Vagina (tissue), 2 donors: ENCODE results near the gene ARL3. TPM values are rescaled to one million over a fixed set of nuclear protein-coding genes. Genes with fewer than 3 reads are reported as not detected.

ENCODE experiments used
- DNase-seq, 2 donors: peaks; one replicate each; pipeline ENCODE4 v3.0.0-alpha.2; 2017; ENCODE audit errors: extremely low spot score in 2 of 2
- H3K27ac ChIP-seq: fragments of 200-600 bp; sonication (generic); one replicate; pipeline ENCODE4 v1.5.1; 2019
- H3K27me3 ChIP-seq: fragments of 200-600 bp; sonication (generic); one replicate; pipeline ENCODE4 v1.5.1; 2019
- H3K36me3 ChIP-seq, 2 donors: fragments of 200-600 bp; sonication (generic); one replicate each; pipeline ENCODE4 v1.5.1; 2017 to 2019
- H3K4me1 ChIP-seq: fragments of 200-600 bp; sonication (generic); one replicate; pipeline ENCODE4 v1.5.1; 2019
- H3K4me3 ChIP-seq, 2 donors: fragments of 200-600 bp; sonication (generic); 1 replicate in 1 of 2; 2 replicates in 1 of 2; pipeline ENCODE4 v1.5.1; 2016 to 2019
- H3K9me3 ChIP-seq: fragments of 200-600 bp; sonication (generic); one replicate; pipeline ENCODE4 v1.5.1; 2019
- POLR2A ChIP-seq, 2 donors: fragments of 450-650 bp; IDR thresholded peaks; one replicate each; pipeline ENCODE4 v1.6.1; 2017; ENCODE audit warnings: antibody characterized with exemption in 2 of 2, mild to moderate bottlenecking in 2 of 2, moderate library complexity in 2 of 2
- POLR2AphosphoS5 ChIP-seq, 2 donors: sonication (generic); formaldehyde crosslinking; IDR thresholded peaks; one replicate each; pipeline ENCODE4 v1.9.0; 2017; ENCODE audit warnings: antibody characterized with exemption in 2 of 2, mild to moderate bottlenecking in 2 of 2, low read depth in 1 of 2; ENCODE audit not compliant: insufficient read depth in 1 of 2
- intact Hi-C: fragments of 100-400 bp; cut with DNase I; formaldehyde crosslinking; loops from one replicate; pipeline ENCODE4 v1.15.1; 2023
- total RNA-seq: library from RNA; depleted of rRNA; stranded (reverse); fragments of >200 nt; gene quantifications from one replicate; pipeline ENCODE4 v1.2.3, GENCODE V29; 2016
- TF ChIP-seq, protein P1 (sequence below), 3 experiments: fragments of 450-650 bp in 2 of 3; fragments of 200-600 bp in 1 of 3; sonication (generic) in 1 of 3; IDR thresholded peaks; one replicate each; pipeline ENCODE4 v1.5.1; 2017 to 2019; ENCODE audit warnings: antibody characterized with exemption in 3 of 3, mild to moderate bottlenecking in 2 of 3, moderate library complexity in 2 of 3

Gene ARL3, protein sequence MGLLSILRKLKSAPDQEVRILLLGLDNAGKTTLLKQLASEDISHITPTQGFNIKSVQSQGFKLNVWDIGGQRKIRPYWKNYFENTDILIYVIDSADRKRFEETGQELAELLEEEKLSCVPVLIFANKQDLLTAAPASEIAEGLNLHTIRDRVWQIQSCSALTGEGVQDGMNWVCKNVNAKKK
- 7.4 TPM for total RNA-seq

DNA sequence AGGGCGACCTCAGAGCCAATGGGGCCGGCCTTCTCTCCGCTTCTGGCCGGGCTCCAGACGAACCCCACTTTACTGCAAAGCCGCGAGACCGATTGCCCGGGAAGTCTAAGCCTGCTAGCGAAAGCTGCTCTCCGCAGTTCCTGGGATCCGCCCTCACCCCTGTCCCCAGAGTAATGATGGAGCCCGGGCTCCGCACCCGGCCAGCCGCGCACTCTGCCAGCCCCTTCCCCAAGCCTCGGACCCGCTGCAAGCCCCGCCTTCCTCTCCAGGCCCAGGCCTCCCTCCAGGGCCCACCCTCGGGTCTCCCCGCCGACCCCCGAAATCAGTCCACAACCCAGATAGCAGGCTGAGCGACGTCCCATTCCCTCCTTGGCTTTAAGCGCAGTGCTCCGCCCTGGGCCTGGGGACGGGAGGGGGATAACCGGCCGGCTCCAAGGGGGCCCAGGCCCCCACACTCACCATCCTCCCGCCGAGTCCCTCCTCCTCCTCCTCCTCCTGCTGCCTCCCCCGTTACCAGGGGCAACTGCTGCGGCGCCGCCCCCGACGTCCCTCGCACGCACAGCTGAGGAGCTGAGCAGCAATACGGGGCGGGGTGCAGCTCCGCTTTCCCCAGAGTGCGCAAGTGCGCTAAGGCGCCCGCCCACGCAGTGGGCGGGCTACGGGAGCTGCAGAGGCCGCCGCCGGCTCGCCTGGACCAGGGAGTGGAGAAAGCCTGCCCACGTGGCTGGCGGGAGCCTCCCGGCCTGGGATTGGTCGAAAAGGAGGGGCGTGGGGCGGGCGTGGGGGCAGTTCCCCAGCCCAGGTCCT, at the start of gene ARL3:
ARL3 (minus strand) TSS at position 584 of the 807 bp plus-strand sequence; CDS start at position 462, 122 bp downstream.
- TF ChIP-seq POLR2A (IDR thresholded peaks at IDR 0.05) (peak in 1 of 2 donors; percentile 66), POLR2AphosphoS5 (IDR thresholded peaks at IDR 0.05; ENCODE audit: insufficient read depth in 1 of 2, low read depth in 1 of 2) (peak; percentile 93 to 96)
- TF ChIP-seq, protein P1, sequence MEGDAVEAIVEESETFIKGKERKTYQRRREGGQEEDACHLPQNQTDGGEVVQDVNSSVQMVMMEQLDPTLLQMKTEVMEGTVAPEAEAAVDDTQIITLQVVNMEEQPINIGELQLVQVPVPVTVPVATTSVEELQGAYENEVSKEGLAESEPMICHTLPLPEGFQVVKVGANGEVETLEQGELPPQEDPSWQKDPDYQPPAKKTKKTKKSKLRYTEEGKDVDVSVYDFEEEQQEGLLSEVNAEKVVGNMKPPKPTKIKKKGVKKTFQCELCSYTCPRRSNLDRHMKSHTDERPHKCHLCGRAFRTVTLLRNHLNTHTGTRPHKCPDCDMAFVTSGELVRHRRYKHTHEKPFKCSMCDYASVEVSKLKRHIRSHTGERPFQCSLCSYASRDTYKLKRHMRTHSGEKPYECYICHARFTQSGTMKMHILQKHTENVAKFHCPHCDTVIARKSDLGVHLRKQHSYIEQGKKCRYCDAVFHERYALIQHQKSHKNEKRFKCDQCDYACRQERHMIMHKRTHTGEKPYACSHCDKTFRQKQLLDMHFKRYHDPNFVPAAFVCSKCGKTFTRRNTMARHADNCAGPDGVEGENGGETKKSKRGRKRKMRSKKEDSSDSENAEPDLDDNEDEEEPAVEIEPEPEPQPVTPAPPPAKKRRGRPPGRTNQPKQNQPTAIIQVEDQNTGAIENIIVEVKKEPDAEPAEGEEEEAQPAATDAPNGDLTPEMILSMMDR (IDR thresholded peaks at IDR 0.05), result peak in 2 of 3 experiments; percentile 22 to 49
- intact Hi-C loops, result loop anchor here (2.0 kb wide), 1 partner anchor 67 kb away; no protein-coding TSS in a partner anchor
- H3K36me3 ChIP-seq, result no peaks in the 10 kb centered on the region
- no peaks in the 10 kb centered on the region for H3K9me3 ChIP-seq
- H3K4me1 ChIP-seq, result peaks cover 52% of the 10 kb centered on the region
- no peaks in the 10 kb centered on the region for H3K27me3 ChIP-seq
- peak within 1 kb of the TSS; percentile 92 for H3K27ac ChIP-seq
- DNase-seq, result peak in 1 of 2 donors; percentile 99
- peak within 1 kb of the TSS; percentile 88 to 95 for H3K4me3 ChIP-seq

DNA sequence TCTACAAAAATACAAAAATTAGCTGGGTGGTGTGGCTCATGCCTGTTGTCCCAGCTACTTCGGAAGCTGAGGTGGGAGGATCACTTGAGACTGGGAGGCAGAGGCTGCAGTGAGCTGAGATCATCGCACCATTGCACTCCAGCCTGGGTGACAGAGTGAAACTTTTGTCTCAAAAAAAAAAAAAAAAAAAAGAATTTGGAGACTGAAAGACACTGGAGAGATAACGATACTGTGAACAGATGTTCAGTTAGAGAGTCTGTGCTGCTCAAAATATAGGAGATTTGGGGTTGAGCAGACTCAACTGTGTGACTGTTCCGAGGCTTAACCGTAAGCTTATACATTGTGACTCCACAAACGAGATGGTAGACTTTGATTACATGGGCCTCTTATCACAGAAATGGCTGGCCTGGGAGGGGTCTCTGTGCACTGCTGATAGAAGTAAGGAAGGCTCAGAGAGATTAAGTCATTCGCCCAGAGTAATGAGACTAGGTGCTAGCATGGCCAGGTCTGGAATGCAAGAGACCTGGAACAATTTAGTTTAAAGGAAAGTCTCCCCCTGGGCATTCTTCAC, 48.9 kb upstream of the ARL3 start:
- peak overlapping the region; percentile 75 for H3K27ac ChIP-seq

DNA sequence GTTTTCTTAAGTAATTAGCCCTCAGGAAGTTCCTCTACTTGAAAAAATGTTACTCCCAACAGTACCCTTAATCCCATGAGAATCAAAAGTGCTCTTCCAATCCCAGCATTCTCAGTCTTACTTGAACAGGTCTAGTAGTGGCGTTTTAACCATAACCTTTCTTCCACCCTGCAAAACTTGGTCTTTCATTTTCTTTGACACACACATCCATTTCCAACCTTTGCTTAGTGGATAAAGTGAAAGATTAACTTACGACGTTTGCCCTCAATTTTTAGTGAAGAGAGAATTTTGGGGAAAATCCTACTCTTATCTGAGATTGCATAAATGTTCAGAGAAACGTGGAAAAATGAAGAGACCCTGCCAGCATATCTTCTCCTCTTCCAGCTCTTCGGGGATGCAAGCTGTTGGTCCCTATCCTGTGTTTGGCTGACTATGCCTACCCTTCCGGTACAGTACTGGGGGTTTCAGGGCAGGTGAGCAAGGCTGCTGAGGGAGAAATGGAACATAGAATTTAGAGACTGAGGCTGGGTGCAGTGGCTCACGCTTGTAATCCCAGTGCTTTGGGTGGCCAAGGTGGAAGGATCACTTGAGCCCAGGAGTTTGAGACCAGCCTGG, 48.3 kb upstream of the ARL3 start:
- H3K4me3 ChIP-seq, result no peak overlapping the region
- peak overlapping the region; percentile 16 for H3K27ac ChIP-seq
- H3K9me3 ChIP-seq, result no peaks in the 10 kb centered on the region
- H3K36me3 ChIP-seq, result no peaks in the 10 kb centered on the region
- no peak for DNase-seq
- H3K4me1 ChIP-seq, result peaks cover 71% of the 10 kb centered on the region
- intact Hi-C loops, result no loop called here
- H3K27me3 ChIP-seq, result no peaks in the 10 kb centered on the region
- TF ChIP-seq POLR2AphosphoS5 (IDR thresholded peaks at IDR 0.05; ENCODE audit: insufficient read depth in 1 of 2, low read depth in 1 of 2) (no peak), POLR2A (IDR thresholded peaks at IDR 0.05) (no peak)
- TF ChIP-seq, protein P1 (IDR thresholded peaks at IDR 0.05), result no peak

More for the DNA sequence above, 48.9 kb upstream of the ARL3 start:
- TF ChIP-seq POLR2AphosphoS5 (IDR thresholded peaks at IDR 0.05; ENCODE audit: insufficient read depth in 1 of 2, low read depth in 1 of 2), result no peak
- no peak for TF ChIP-seq POLR2A (IDR thresholded peaks at IDR 0.05)
- TF ChIP-seq, protein P1 (IDR thresholded peaks at IDR 0.05), result no peak
- Histone ChIP-seq H3K9me3 (no peaks in the 10 kb centered on the region), H3K27me3 (no peaks in the 10 kb centered on the region), H3K4me1 (peaks cover 77% of the 10 kb centered on the region), H3K4me3 (no peak overlapping the region), H3K36me3 (no peaks in the 10 kb centered on the region)
- intact Hi-C loops, result no loop called here
- no peak for DNase-seq

DNA sequence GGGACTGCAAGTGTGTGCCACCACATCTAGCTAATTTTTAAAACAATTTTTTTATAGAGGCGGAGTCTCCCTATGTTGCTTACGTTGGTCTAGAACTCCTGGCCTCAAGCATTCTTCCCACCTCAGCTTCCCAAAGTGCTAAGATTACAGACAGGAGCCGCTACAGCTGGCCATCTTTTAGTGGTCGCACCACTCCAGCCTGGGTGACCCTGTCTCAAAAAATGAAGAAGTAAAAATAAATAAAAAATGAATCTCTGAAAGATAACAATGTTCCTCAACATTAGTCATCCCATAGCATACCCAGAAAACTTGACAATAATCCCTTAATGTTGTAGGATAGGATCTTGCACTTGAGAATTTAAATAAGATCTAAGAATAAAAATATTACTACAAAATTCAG, 47.8 kb upstream of the ARL3 start:
- Histone ChIP-seq H3K36me3 (no peaks in the 10 kb centered on the region), H3K9me3 (no peaks in the 10 kb centered on the region), H3K4me3 (no peak overlapping the region), H3K27ac (no peak overlapping the region), H3K27me3 (no peaks in the 10 kb centered on the region), H3K4me1 (peaks cover 69% of the 10 kb centered on the region)
- TF ChIP-seq POLR2AphosphoS5 (IDR thresholded peaks at IDR 0.05; ENCODE audit: insufficient read depth in 1 of 2, low read depth in 1 of 2) (no peak), POLR2A (IDR thresholded peaks at IDR 0.05) (no peak)
- TF ChIP-seq, protein P1 (IDR thresholded peaks at IDR 0.05), result no peak
- intact Hi-C loops, result no loop called here
- DNase-seq, result no peak
